HCT116 (cell line): ENCODE results near the gene PRR5L. TPM values are rescaled to one million over a fixed set of nuclear protein-coding genes. Genes with fewer than 3 reads are reported as not detected.

Experiments used
- ATAC-seq: fragments of 200-7000 bp; cut with Tn5 transposase; 2 replicates; pipeline ENCODE4 v1.9.1; 2020; ENCODE audit warnings: mild to moderate bottlenecking, moderate library complexity
- BruUV-seq: library from RNA; stranded (reverse); fragments of 400-500 nt; replicated peaks from 2 replicates; lab custom pipeline; 2021; lab: Mats Ljungman, UMichigan
- CTCF ChIA-PET: fragments of 300-600 bp; sonication (Branson Sonifier 250); formaldehyde crosslinking; loops from one replicate; lab custom pipeline; 2021; ENCODE audit warnings: antibody characterized with exemption; lab: Charles Lee
- POLR2A ChIA-PET: fragments of 300-600, 350-600 bp; sonication (Branson Sonifier 250); formaldehyde crosslinking; loops from one replicate; lab custom pipeline; 2021; ENCODE audit warnings: antibody characterized with exemption; lab: Charles Lee
- RAD21 ChIA-PET, 2 experiments: fragments of 300-600 bp; sonication (Branson Sonifier 250); formaldehyde crosslinking; loops; one replicate each; lab custom pipeline; 2023; ENCODE audit warnings: low total read pairs in 2 of 2; ENCODE audit not compliant: uncharacterized antibody in 2 of 2, unreplicated experiment in 2 of 2, low non-redundant PET in 1 of 2; lab: Charles Lee
- DNase-seq: peaks from one replicate; pipeline ENCODE4 v3.0.0-alpha.2; 2010; ENCODE audit warnings: low read depth, low spot score
- H2AFZ ChIP-seq: fragments of 200-600 bp; shearing (Covaris generic), sonication (generic); 2 replicates; pipeline ENCODE4 v1.6.1; 2017; ENCODE audit warnings: low read depth, mixed run types, mixed read lengths, antibody characterized with exemption, low read length; ENCODE audit not compliant: poor library complexity, severe bottlenecking
- H3K27ac ChIP-seq: 2 replicates; pipeline ENCODE4 v1.5.1; 2012; ENCODE audit warnings: low read depth, low read length
- H3K27me3 ChIP-seq: fragments of 200-600 bp; sonication (generic); 2 replicates; pipeline ENCODE4 v1.6.1; 2016; ENCODE audit warnings: mixed run types, low read length, mixed read lengths; ENCODE audit not compliant: insufficient read depth
- H3K36me3 ChIP-seq, 2 experiments: fragments of 200-500 bp in 1 of 2; fragments of 200-600 bp in 1 of 2; sonication (Bioruptor generic) in 1 of 2; sonication (generic) in 1 of 2; 2 replicates each; pipeline versions ENCODE4 v1.5.1 to v1.6.1; 2014 to 2016; ENCODE audit warnings: low read length in 2 of 2, inconsistent platforms in 1 of 2, mixed read lengths in 1 of 2, mixed run types in 1 of 2; ENCODE audit not compliant: insufficient read depth in 2 of 2, control insufficient read depth in 1 of 2
- H3K4me1 ChIP-seq, 2 experiments: fragments of 200-600 bp in 1 of 2; sonication (generic) in 1 of 2; 2 replicates each; pipeline versions ENCODE4 v1.5.1 to v1.6.1; 2012 to 2017; ENCODE audit warnings: low read length in 2 of 2, inconsistent platforms in 1 of 2, mild to moderate bottlenecking in 1 of 2, mixed read lengths in 1 of 2, mixed run types in 1 of 2, moderate library complexity in 1 of 2; ENCODE audit not compliant: insufficient read depth in 2 of 2, control insufficient read depth in 1 of 2
- H3K4me2 ChIP-seq: fragments of 200-600 bp; sonication (generic); 2 replicates; pipeline ENCODE4 v1.6.1; 2017; ENCODE audit warnings: mixed run types, low read length, mixed read lengths
- H3K4me3 ChIP-seq, 2 experiments: fragments of 200-600 bp in 1 of 2; sonication (generic) in 1 of 2; replicated peaks in 1 of 2; 2 replicates each; pipeline ENCODE4 v1.5.1; 2011 to 2016; ENCODE audit warnings: low read length in 2 of 2, control low read depth in 1 of 2, low read depth in 1 of 2, mild to moderate bottlenecking in 1 of 2, mixed read lengths in 1 of 2, mixed run types in 1 of 2
- H3K79me2 ChIP-seq: fragments of 200-600 bp; sonication (generic); 2 replicates; pipeline ENCODE4 v1.6.1; 2017; ENCODE audit warnings: mild to moderate bottlenecking, mixed run types, low read length, moderate library complexity, mixed read lengths; ENCODE audit not compliant: insufficient read depth
- H3K9ac ChIP-seq: fragments of 200-600 bp; sonication (generic); 2 replicates; pipeline ENCODE4 v1.6.1; 2016; ENCODE audit warnings: low read length, mixed read lengths
- H3K9me2 ChIP-seq: fragments of 200-600 bp; sonication (generic), shearing (Covaris generic); 2 replicates; pipeline ENCODE4 v1.6.1; 2017; ENCODE audit warnings: mixed run types, mild to moderate bottlenecking, moderate library complexity; ENCODE audit not compliant: insufficient read depth
- H3K9me3 ChIP-seq, 2 experiments: fragments of 200-500 bp in 1 of 2; fragments of 200-600 bp in 1 of 2; sonication (Bioruptor generic) in 1 of 2; sonication (generic) in 1 of 2; 2 replicates each; pipeline ENCODE4 v1.6.1; 2014 to 2017; ENCODE audit warnings: low read length in 2 of 2, mixed read lengths in 2 of 2, inconsistent platforms in 1 of 2, low read depth in 1 of 2, mild to moderate bottlenecking in 1 of 2, mixed run types in 1 of 2, moderate library complexity in 1 of 2; ENCODE audit not compliant: control insufficient read depth in 1 of 2, insufficient read depth in 1 of 2
- H4K20me1 ChIP-seq: fragments of 200-600 bp; sonication (generic), shearing (Covaris generic); 2 replicates; pipeline ENCODE4 v1.6.1; 2017; ENCODE audit warnings: mixed run types, mild to moderate bottlenecking, moderate library complexity; ENCODE audit not compliant: insufficient read depth
- ATF3 ChIP-seq: IDR thresholded peaks from 2 replicates; pipeline ENCODE4 v1.6.1; 2012
- CBX3 ChIP-seq: IDR thresholded peaks from 2 replicates; pipeline ENCODE4 v1.6.1; 2012; ENCODE audit warnings: low read depth
- CEBPB ChIP-seq: IDR thresholded peaks from 2 replicates; pipeline ENCODE4 v1.6.1; 2012; ENCODE audit warnings: low read depth
- FOSL1 ChIP-seq: IDR thresholded peaks from 2 replicates; pipeline ENCODE4 v1.6.1; 2012; ENCODE audit warnings: low read depth
- JUND ChIP-seq: IDR thresholded peaks from 2 replicates; pipeline ENCODE4 v1.6.1; 2012
- MAX ChIP-seq: IDR thresholded peaks from 2 replicates; pipeline ENCODE4 v1.6.1; 2012
- POLR2A ChIP-seq: IDR thresholded peaks from 2 replicates; pipeline ENCODE4 v1.7.0; 2011; ENCODE audit warnings: borderline replicate concordance; ENCODE audit not compliant: insufficient read depth, insufficient read length; ENCODE audit errors: extremely low read depth
- POLR2AphosphoS5 ChIP-seq: IDR thresholded peaks from 2 replicates; pipeline ENCODE4 v1.6.1; 2011; ENCODE audit warnings: mild to moderate bottlenecking, low read depth, low read length, moderate library complexity
- RAD21 ChIP-seq: IDR thresholded peaks from 2 replicates; pipeline ENCODE4 v1.6.1; 2012; ENCODE audit warnings: low read depth, mild to moderate bottlenecking
- SIN3A ChIP-seq: IDR thresholded peaks from 2 replicates; pipeline ENCODE4 v1.6.1; 2012; ENCODE audit warnings: low read depth
- SRF ChIP-seq: IDR thresholded peaks from 2 replicates; pipeline ENCODE4 v1.6.1; 2012; ENCODE audit warnings: low read depth
- TCF7L2 ChIP-seq: IDR thresholded peaks from 2 replicates; pipeline ENCODE4 v1.7.0; 2011; ENCODE audit warnings: borderline replicate concordance, inconsistent platforms; ENCODE audit not compliant: insufficient read depth, insufficient read length; ENCODE audit errors: extremely low read depth
- YY1 ChIP-seq: IDR thresholded peaks from 2 replicates; pipeline ENCODE4 v1.6.1; 2011; ENCODE audit warnings: low read length, low read depth, moderate library complexity, mild to moderate bottlenecking; ENCODE audit not compliant: insufficient replicate concordance; ENCODE audit errors: extremely low read depth
- ZNF274 ChIP-seq: fragments of 200-500 bp; sonication (Bioruptor generic); IDR thresholded peaks from 2 replicates; pipeline ENCODE4 v1.6.1; 2014; ENCODE audit warnings: mild to moderate bottlenecking, low read depth, low read length, inconsistent platforms
- intact Hi-C: fragments of 100-400 bp; cut with micrococcal nuclease; formaldehyde crosslinking; loops from 2 replicates; pipeline ENCODE4 v1.10.0; 2022
- total RNA-seq: library from RNA; stranded (reverse); gene quantifications from one replicate; pipeline ENCODE4 v1.2.1, GENCODE V29; 2021; ENCODE audit not compliant: unreplicated experiment

Gene PRR5L
- total RNA-seq, 1 experiment from 2014 or later, result 0.47 TPM

- H4K20me1 ChIP-seq, result no peaks in the 10 kb centered on the region
- H3K4me3 ChIP-seq, result no peak overlapping the region
- no peak overlapping the region for H3K9ac ChIP-seq
- DNase-seq (no peak), ATAC-seq (no peak)
- intact Hi-C loops, result no loop called here
- ChIA-PET POLR2A (no interaction called here), RAD21 (no interaction called here), CTCF (no interaction called here)
- TF ChIP-seq ATF3 (no peak), POLR2A (no peak), FOSL1 (no peak), RAD21 (no peak), CEBPB (no peak), CBX3 (no peak), POLR2AphosphoS5 (no peak), MAX (no peak), SRF (no peak), SIN3A (no peak), ZNF274 (no peak), TCF7L2 (no peak), JUND (no peak), YY1 (no peak)
- peaks cover 14% of the 10 kb centered on the region; the same call in 1 of the 2 replicates for H3K27me3 ChIP-seq
- H3K79me2 ChIP-seq, result no peaks in the 10 kb centered on the region
- H3K4me2 ChIP-seq, result no peak overlapping the region
- no TSS peak for BruUV-seq
- no peaks in the 10 kb centered on the region for H3K9me2 ChIP-seq
- H3K4me1 ChIP-seq, result no peaks in the 10 kb centered on the region
- no peaks in the 10 kb centered on the region for H3K9me3 ChIP-seq
- H3K36me3 ChIP-seq, result no peaks in the 10 kb centered on the region
- H2AFZ ChIP-seq, result no peak overlapping the region
- no peak overlapping the region for H3K27ac ChIP-seq
Measured at GRCh38 chr11:36398231-36398953, 102.3 kb downstream of the PRR5L start.
